Medulla oblongata (tissue), 1 donor: ENCODE results near the gene EPM2AIP1.
A peak's percentile ranks its signal among the peaks of the same experiment; 100 is the strongest.
"Not testable (repeated sequence)": the region's sequence is repeated elsewhere in the genome, so short reads cannot be mapped to it uniquely, and the experiment has no call there.

Experiments used
- DNase-seq: peaks from one replicate; pipeline ENCODE4 v3.0.0-alpha.2; 2015; ENCODE audit errors: extremely low spot score

Gene EPM2AIP1

DNA sequence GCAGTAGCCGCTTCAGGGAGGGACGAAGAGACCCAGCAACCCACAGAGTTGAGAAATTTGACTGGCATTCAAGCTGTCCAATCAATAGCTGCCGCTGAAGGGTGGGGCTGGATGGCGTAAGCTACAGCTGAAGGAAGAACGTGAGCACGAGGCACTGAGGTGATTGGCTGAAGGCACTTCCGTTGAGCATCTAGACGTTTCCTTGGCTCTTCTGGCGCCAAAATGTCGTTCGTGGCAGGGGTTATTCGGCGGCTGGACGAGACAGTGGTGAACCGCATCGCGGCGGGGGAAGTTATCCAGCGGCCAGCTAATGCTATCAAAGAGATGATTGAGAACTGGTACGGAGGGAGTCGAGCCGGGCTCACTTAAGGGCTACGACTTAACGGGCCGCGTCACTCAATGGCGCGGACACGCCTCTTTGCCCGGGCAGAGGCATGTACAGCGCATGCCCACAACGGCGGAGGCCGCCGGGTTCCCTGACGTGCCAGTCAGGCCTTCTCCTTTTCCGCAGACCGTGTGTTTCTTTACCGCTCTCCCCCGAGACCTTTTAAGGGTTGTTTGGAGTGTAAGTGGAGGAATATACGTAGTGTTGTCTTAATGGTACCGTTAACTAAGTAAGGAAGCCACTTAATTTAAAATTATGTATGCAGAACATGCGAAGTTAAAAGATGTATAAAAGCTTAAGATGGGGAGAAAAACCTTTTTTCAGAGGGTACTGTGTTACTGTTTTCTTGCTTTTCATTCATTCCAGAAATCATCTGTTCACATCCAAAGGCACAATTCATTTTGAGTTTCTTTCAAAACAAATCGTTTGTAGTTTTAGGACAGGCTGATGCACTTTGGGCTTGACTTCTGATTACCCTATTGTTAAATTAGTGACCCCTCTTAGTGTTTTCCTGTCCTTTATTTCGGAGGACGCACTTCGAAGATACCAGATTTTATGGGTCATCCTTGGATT is 674 bp upstream of the EPM2AIP1 start, which contains the start of gene MLH1:
Gene MLH1, plus strand, starts transcription at position 193 of the 958 bp plus-strand sequence. Its CDS starts 30 bp downstream, at position 223.
- peak; percentile 100 for DNase-seq

DNA sequence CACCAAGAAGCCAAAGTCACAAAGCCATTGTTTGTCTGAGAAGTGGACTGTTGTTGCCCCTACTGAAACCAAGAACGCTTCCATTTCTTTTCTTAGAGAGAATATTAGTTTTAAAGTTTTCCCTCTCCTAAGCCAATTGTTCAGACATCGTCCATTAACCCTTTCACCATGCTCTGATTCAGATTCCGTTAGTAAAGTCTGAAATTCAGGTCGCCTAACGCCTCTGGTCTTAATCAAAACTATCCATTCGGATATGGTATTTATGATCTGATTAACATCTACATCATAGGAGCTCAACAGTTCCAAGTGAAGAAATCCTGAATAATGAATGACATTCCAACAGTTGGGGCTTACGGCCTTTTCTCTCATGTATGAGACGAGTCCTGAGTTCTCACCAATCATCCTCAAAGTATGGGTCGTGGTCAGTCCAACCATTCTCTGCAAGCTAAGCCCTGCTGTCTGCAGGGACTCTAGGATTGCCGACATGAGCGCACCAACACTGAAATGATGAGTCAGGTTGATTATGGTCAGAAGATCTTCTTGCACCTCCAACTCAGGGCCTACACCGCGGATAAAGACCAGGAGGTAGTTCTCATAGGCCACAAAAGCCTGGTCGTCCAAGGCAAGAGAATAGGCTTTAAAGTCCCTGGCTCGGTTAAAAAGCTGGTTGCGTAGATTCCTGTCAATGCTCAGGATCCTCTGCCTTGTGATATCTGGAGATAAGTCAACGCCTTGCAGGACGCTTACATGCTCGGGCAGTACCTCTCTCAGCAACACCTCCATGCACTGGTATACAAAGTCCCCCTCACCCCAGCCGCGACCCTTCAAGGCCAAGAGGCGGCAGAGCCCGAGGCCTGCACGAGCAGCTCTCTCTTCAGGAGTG is 767 bp downstream of the EPM2AIP1 start:
- DNase-seq: peak; percentile 59

DNA sequence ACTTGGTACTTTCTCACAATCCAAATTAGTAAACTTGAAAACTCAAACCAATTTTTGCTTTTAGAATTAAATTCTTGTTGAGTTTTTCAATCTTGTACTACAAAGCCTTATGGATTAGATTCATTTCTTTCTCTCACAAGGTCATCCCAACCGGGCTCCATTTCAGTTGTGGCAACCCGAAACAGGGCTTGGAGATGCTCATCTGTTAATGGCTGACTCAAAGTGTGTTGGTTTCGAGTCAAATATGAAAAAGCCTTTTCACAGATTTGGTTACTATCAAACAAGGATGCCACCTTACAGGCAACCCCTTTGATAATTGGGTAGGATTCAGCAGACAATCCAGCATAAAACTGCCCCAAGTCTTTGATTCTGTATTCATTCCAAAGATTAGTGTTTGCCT is 1.8 kb downstream of the EPM2AIP1 start:
- DNase-seq: no peak

DNA sequence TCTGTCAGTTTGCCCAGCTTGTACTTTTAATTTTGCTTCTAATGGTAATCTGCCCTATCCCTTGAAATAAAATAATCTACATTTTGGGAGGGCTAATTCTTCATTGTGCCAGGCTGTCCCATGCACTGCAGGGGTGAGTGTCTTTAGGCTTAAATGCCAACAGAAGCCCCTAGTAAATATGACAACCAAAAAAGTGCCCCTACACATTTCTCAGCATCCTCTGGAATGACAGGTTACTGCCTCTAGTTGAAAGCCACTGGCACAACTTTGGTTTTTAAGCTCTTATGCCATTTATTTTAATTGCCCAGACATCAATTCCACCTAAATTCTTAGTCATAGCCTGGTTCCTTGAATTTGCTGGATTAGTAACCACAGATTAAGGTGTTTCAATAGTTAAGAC is 3.4 kb downstream of the EPM2AIP1 start:
- no peak for DNase-seq

DNA sequence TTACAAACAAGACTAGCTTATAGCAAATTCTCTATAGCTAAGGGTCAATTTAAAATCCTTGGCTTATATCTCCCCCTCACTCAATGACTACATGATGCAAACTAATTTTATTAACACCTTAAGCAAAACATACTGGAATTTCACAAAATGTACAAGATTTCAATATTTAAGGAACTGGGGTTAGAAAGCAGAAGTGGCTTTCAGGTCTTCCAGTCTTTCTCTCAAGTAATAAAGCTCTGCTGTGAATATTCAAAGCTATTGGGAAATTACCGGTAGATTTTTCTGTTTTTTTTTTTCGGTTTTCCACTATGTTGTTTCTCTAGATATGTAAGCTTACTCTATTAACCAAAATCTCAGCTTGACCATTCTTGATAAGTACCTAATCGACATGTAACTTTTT is 3.9 kb downstream of the EPM2AIP1 start:
- DNase-seq: no peak

DNA sequence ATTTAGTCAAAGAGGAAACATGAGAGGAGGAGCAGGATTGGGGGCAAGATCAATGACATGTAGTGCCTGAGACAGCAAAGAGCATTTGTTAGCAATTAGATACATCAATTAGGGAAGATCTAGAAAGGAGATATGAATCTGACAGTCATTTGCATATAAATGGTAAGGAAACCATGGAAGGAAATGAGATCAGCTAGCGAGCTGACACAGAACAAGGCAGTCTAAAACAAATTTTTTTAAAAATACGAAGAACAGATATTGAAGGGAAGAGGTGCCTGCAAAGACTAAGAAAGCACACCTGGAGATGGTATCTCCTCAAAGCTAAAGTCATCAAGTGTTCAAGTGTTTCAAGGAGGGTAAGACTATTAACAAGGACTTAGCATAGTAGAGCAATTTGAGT is 4.6 kb downstream of the EPM2AIP1 start:
- no peak for DNase-seq

DNA sequence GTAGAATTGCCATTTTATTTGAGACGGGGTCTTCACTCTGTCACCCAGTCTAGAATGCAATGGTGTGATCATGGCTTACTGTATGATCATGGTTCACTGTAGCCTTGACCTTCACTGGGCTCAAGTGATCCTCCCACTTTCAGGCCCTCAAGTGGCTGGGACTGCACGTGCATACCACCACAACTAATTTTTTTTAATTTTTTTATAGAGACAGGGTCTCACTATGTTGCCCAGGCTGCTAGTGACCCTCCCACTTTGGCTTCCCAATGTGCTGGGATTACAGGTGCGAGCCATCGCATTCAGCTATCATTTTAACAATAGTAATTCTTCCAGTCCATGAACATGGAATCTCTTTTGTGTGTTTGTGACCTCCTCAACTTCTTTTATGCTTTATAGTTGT is 11.9 kb downstream of the EPM2AIP1 start:
- no peak for DNase-seq

DNA sequence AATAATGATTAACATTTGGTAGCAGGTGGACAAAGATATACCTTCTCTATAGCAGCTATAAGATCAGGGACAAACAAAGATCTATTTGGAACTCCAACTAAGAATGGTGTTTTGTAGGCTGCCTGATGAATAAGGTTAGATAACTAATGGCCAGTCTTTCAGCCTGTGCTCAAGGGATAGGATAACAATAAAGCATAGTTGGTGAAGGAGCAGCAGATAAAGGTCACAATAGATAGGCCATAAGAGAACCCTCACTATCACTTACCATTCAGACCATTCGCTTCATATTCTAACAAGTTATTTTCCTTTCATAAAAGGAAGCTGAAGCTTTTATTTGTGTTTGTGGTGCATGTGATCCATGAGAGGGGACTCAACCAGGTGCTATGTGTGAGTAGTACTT is 19.8 kb downstream of the EPM2AIP1 start:
- DNase-seq: no peak

DNA sequence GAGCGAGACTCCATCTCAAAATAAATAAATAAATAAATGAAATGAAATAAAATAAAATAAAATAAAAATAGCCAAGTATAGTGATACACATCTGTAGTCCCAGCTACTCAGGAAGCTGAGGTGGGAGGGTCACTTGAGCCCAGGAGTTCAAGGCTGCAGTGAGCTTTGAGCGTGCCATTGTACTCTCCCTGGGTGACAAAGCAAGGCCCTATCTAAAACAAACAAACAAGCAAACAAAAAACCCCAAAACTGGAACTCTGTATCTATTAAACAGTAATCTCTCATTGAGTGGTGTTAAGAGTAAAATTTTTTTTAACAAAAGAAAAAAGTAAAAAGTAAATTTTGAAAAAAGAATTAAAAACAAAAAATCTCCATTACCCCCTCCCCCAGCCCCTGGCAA is 20.8 kb downstream of the EPM2AIP1 start:
- no peak for DNase-seq

DNA sequence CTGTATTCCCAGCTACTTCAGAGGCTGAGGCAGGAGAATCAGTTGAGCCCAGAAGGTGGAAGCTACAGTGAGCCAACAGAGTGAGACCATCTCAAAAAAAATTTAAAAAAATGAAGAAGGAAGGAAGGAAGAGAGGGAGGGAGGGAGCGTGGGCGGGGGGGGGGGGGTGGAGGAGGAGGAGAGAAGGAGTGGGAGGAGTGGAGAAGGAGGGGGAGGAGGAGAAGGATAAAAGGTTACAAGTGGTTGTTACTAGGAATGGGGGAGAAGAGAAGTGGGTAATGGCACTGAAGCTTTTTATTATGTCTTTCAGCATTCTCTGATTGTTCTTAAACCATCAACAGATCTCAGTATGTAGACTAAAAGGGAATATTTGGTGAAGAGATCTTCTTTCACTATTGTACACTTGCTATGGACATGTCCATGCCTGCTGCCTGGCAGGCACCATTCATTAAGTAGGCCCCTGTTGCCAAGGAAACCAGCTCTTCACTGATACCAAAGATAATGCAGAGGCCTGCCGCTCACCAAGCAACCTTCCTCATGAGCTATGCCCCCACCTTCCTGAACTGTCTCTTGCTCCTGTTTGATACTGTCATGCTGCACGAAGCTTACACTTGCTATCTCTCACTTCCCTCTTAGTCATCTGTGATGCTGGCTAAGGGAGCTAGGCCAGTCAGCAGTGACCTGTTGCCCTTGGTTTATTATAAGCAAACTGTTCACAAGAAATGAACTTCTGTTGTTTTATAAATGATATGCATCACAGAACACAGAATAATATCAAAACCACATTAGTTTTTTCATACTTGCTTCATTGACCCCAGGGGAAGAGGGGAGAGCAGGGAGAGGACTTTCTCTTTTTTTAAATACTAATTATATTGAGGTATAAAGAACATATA is 23.1 kb downstream of the EPM2AIP1 start:
- peak; percentile 43 for DNase-seq

DNA sequence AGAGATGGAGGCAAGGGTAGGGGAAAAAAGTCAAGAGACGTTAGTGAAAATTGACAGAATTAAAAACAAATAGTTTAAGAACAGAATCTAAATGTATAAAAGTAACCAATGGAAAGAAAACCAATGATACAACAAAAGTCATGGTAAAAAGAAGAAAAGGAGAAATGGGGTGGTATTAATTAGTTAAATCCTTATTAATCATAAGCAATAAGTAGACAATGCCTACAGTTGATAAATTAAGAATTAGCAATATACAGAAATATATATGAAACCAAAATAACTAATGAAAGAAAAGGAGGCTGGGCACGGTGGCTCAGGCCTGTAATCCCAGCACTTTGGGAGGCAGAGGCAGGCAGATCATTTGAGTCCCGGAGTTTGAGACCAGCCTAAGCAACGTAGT is 23.8 kb downstream of the EPM2AIP1 start:
- DNase-seq: no peak

DNA sequence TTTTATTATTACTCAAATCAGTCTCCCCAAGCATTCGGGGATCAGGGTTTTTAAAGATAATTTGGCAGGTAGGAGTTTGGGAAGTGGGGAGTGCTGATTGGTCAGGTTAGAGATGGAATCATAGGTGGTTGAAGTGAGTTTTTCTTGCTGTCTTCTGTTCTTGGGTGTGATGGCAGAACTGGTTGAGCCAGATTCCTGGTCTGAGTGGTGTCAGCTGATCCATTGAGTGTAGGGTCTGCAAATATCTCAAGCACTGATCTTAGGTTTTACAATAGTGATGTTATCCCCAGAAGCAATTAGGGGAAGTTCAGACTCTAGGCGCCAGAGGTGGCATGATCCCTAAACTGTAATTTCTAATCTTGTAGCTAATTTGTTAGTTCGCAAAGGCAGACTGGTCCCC is 27.5 kb downstream of the EPM2AIP1 start:
- no peak for DNase-seq

DNA sequence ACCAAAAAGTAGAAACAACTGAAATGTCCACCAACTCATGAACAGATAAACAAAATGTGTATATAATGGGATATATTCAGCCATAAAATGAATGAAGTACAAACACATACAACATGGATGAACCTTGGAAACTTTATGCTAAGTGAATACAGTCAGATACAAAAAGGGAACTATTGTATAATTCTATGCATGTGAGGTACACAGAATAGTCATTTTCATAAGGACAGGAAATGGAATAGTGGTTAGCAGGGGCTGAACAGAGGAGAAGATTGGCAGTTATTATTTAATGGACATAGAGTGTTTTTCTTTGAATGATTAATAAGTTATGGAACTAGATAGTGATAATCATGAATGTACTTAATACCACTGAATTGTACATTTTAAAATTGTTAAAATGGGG is 28.1 kb downstream of the EPM2AIP1 start:
- no peak for DNase-seq

DNA sequence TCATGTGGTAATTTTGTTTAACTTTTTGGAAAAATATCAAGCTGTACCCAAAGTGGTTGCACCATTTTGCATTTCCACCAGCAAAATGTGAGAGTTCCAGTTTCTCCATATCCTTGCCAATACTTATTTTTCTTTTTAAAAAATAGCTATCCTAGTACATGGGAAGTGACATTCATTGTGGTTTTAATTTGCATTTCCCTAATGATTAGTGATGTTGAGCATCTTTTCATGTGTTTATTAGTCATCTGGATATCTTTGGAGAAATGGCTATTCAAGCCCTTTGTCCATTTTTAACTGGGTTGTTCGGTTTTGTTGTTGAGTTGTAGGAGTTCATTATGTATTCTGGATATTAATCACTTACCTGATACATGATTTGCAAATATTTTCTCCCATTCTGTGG is 28.6 kb downstream of the EPM2AIP1 start:
- DNase-seq: no peak

DNA sequence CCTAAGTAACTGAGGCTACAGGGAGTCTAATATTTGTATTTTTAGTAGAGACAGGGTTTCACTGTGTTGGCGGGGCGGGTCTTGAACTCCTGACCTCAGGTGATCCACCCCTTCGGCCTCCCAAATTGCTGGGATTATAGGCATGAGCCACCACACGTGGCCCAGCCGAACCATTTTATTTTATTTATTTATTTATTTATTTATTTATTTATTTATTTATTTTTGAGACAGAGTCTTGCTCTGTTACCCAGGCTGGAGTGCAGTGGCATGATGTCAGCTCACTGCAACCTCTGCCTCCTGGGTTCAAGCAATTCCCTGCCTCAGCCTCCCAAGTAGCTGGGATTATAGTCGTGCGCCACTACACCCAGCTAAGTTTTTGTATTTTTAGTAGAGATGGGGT is 29.9 kb downstream of the EPM2AIP1 start:
- not testable (repeated sequence) for DNase-seq

DNA sequence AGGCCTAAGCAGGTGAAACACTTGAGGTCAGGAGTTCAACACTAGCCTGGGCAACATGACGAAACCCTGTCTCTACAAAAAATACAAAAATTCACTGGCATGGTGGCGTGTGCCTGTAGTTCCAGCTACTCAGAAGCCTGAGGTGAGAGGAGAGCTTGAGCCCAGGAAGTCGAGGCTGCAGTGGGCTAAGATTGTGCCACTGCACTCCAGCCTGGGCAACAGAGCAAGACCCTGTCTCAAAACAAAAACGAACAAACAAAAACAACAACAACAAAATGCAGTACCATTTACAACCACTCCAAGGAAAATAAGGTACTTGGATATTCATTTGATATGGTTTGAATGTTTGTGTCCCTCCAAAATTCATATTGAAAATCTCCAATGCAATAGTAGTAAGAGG is 32.4 kb downstream of the EPM2AIP1 start:
- DNase-seq: no peak

DNA sequence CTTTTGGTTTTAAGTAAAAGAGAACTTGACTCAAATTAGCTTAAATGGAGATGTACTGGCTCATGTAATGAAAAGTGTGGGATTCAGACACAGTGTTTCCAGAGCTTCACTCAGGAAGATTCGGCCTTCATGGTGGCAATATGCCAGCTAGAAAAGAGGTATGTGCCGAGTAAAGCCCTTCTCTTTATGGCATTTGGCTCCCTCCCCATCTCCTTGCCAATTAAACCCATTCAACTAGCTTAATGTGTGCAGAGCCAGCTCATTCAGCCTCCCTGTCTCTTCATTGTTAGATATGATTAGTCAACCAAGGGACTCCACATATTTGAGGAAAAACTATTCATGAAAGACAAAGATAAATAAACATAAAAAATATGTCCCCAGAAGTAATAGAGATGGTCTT is 33.1 kb downstream of the EPM2AIP1 start:
- DNase-seq: no peak

DNA sequence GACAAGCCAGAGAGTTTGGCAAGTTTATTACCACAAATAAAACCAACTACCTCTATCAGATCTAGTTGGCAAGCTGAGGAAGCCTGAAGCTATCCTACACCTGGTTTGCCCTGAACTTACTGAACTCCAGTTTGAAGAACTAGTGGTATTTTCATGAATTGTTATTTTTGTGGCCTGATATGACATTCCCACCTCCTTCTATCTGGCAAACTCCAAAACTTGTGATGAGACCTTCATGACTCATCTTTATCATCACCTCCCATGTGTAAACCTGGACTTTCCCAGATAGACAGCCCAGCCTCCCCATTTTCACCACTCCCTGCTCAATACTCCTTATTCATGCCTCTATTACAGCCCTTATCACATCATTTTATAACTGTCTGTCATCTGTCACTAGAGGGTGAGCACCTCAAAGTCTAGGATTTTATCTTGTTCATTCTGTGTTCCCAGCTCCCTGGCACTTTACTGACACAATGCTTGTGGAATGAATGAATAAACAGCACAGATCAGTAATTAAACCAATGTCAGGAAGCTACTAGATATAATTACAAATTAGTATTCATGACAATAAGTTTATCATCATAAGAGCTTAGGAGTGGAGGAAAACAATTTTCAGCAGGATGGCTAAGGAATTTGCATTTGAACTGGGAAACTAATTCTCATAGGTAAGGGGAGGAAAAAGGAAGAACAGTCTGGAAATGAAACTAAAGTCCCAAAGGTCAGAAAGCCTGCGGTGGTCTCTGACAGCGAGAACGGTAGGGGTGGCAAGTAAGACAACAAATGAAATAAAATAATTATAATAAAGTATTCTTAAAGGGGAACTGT is 34.9 kb downstream of the EPM2AIP1 start:
- DNase-seq: no peak

DNA sequence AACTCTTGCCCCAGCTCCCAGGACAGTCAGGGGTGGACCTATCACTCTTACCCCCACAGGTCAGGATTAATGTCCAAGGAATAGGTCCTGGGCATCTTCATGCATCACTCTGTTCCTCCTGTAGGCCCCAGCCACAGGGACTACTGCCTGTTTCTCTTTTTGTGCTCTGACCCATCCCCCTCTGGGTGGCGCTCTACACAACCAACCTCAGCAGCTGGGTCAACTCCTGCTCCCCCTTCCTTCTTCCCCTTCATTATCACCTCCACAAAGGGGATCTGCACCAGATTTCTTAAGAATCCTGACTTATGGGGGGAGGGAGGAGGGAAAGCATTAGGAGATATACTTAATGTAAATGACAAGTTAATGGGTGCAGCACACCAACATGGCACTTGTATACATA is 35.9 kb downstream of the EPM2AIP1 start:
- DNase-seq: no peak

DNA sequence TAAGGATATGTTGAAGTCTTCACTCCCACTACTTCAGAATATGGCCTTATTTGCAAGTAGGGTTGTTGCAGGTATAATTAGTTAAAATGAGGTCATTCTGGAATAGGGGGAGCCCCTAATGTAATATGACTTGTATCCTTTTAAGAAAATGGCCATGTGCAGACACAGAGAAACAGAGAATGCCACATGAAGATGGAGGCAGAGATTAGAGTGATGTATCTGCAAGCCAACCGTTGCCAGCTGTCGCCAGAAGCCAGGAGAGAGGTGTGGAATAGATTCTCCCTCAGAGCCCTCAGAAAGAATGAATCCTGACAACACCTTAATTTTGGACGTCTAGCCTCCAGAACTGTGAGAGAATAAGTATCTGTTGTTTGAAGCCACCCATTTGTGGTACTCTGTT is 36.8 kb downstream of the EPM2AIP1 start:
- DNase-seq: no peak
